Esophagus muscularis mucosa (tissue), 4 donors: ENCODE results near the gene PCSK7. TPM values are rescaled to one million over a fixed set of nuclear protein-coding genes. Genes with fewer than 3 reads are reported as not detected.

Experiments
- DNase-seq: peaks from one replicate; pipeline ENCODE4 v3.0.0-alpha.2; 2017; ENCODE audit errors: extremely low spot score
- H3K27ac ChIP-seq, 4 donors: fragments of 200-600 bp; sonication (generic); replicated peaks in 1 of 4; 1 replicate in 3 of 4; 2 replicates in 1 of 4; pipeline ENCODE4 v1.5.1; 2016 to 2019; ENCODE audit warnings: mild to moderate bottlenecking in 1 of 4
- H3K27me3 ChIP-seq, 4 donors: fragments of 200-600 bp; sonication (generic); one replicate each; pipeline versions ENCODE4 v1.5.1 to v1.6.0; 2016 to 2019
- H3K36me3 ChIP-seq, 4 donors: fragments of 200-600 bp; sonication (generic); one replicate each; pipeline ENCODE4 v1.5.1; 2016 to 2019
- H3K4me1 ChIP-seq, 4 donors: fragments of 200-600 bp; sonication (generic); one replicate each; pipeline ENCODE4 v1.5.1; 2016 to 2019
- H3K4me3 ChIP-seq, 4 donors: fragments of 200-600 bp; sonication (generic); 1 replicate in 2 of 4; 2 replicates in 2 of 4; pipeline ENCODE4 v1.5.1; 2016 to 2019; ENCODE audit warnings: mild to moderate bottlenecking in 4 of 4, moderate library complexity in 1 of 4
- H3K9me3 ChIP-seq, 4 donors: fragments of 200-600 bp; sonication (generic); 1 replicate in 3 of 4; 2 replicates in 1 of 4; pipeline ENCODE4 v1.5.1; 2016 to 2019
- CTCF ChIP-seq, 3 experiments: fragments of 200-600 bp in 2 of 3; fragments of 450-650 bp in 1 of 3; sonication (generic) in 2 of 3; IDR thresholded peaks; one replicate each; pipeline ENCODE4 v1.5.1; 2017 to 2019; ENCODE audit warnings: antibody characterized with exemption in 3 of 3, mild to moderate bottlenecking in 2 of 3, moderate library complexity in 1 of 3
- EP300 ChIP-seq: sonication (generic); formaldehyde crosslinking; IDR thresholded peaks from one replicate; pipeline ENCODE4 v1.6.1; 2017; ENCODE audit warnings: antibody characterized with exemption
- POLR2A ChIP-seq: fragments of 450-650 bp; IDR thresholded peaks from one replicate; pipeline ENCODE4 v1.6.1; 2017; ENCODE audit warnings: antibody characterized with exemption, moderate library complexity, mild to moderate bottlenecking, low read depth
- POLR2AphosphoS5 ChIP-seq, 2 donors: sonication (generic); formaldehyde crosslinking; IDR thresholded peaks; one replicate each; pipeline ENCODE4 v1.6.1; 2017; ENCODE audit warnings: antibody characterized with exemption in 2 of 2
- WGBS: methylation state at CpG from one replicate; pipeline ENCODE4 v1.1.5; 2018; 5-methylcytosine and 5-hydroxymethylcytosine counted together
- intact Hi-C: fragments of 100-400 bp; cut with DNase I; formaldehyde crosslinking; loops from one replicate; pipeline ENCODE4 v1.15.1; 2023
- total RNA-seq, 4 donors: library from RNA; depleted of rRNA; stranded (reverse); fragments of >200 nt; gene quantifications; one replicate each; pipeline versions ENCODE4 v1.1.0 to v1.2.1, GENCODE V29; 2016

Gene PCSK7
- total RNA-seq, 4 donors from 2014 or later: 27.8 to 43.7 (median 31.9) TPM

- no peak overlapping the region for H3K27ac ChIP-seq
- no peak overlapping the region for H3K4me3 ChIP-seq
- H3K9me3 ChIP-seq: no peaks in the 10 kb centered on the region
- TF ChIP-seq EP300 (no peak), POLR2A (no peak), POLR2AphosphoS5 (IDR thresholded peaks at IDR 0.05) (no peak), CTCF (IDR thresholded peaks at IDR 0.05) (no peak)
- DNase-seq: no peak
- intact Hi-C loops: no loop called here
- WGBS: 86% methylated on average over 4 of the region's 4 CpGs
- H3K27me3 ChIP-seq: no peaks in the 10 kb centered on the region
- H3K4me1 ChIP-seq: no peaks in the 10 kb centered on the region
- peaks cover 56 to 81% (median 77%) of the 10 kb centered on the region in 4 donors for H3K36me3 ChIP-seq
These were observed 17.7 kb upstream of the PCSK7 start for GRCh38 chr11:117249571-117249970.

GRCh38 chr11:117248341-117248740 is 16.5 kb upstream of the PCSK7 start:
- Histone ChIP-seq H3K27ac (no peak overlapping the region), H3K9me3 (no peaks in the 10 kb centered on the region), H3K4me1 (no peaks in the 10 kb centered on the region), H3K4me3 (no peak overlapping the region), H3K36me3 (peaks cover 62 to 80% (median 76%) of the 10 kb centered on the region in 4 donors), H3K27me3 (no peaks in the 10 kb centered on the region)
- no peak for DNase-seq
- 96% methylated on average over 4 of the region's 4 CpGs for WGBS
- intact Hi-C loops: no loop called here
- no peak for TF ChIP-seq POLR2AphosphoS5 (IDR thresholded peaks at IDR 0.05)
- no peak for TF ChIP-seq EP300
- no peak for TF ChIP-seq CTCF (IDR thresholded peaks at IDR 0.05)
- no peak for TF ChIP-seq POLR2A

- intact Hi-C loops: loop anchor here (10.0 kb wide), 1 partner anchor 464 kb away; the partner anchor contains the start of gene BUD13
- Histone ChIP-seq H3K9me3 (no peaks in the 10 kb centered on the region), H3K4me1 (peaks cover 0 to 2% (median under 1%) of the 10 kb centered on the region in 4 donors), H3K27ac (no peak overlapping the region), H3K27me3 (no peaks in the 10 kb centered on the region), H3K36me3 (peaks cover 31 to 66% (median 55%) of the 10 kb centered on the region in 4 donors), H3K4me3 (no peak overlapping the region)
- TF ChIP-seq POLR2A (no peak), EP300 (no peak), POLR2AphosphoS5 (IDR thresholded peaks at IDR 0.05) (no peak), CTCF (IDR thresholded peaks at IDR 0.05) (no peak)
- DNase-seq: no peak
- WGBS: 78% methylated on average over 6 of the region's 6 CpGs
These were observed 7.4 kb upstream of the PCSK7 start for GRCh38 chr11:117239295-117239694.

- no peaks in the 10 kb centered on the region for H3K27me3 ChIP-seq
- no peaks in the 10 kb centered on the region for H3K9me3 ChIP-seq
- H3K27ac ChIP-seq: no peak overlapping the region
- peaks cover 27 to 58% (median 45%) of the 10 kb centered on the region in 4 donors for H3K36me3 ChIP-seq
- 88% methylated on average over 5 of the region's 5 CpGs for WGBS
- no peak overlapping the region for H3K4me3 ChIP-seq
- no peak for DNase-seq
- intact Hi-C loops: loop anchor here (10.0 kb wide), 1 partner anchor 463 kb away; the partner anchor contains the start of gene BUD13
- H3K4me1 ChIP-seq: peaks cover 8 to 13% (median 11%) of the 10 kb centered on the region in 4 donors
- TF ChIP-seq EP300 (no peak), POLR2A (no peak), POLR2AphosphoS5 (IDR thresholded peaks at IDR 0.05) (no peak), CTCF (IDR thresholded peaks at IDR 0.05) (no peak)
These were observed 6.3 kb upstream of the PCSK7 start for GRCh38 chr11:117238221-117238620.
